HG03558 (cell line): Measurements from ENCODE around the gene TNS1.

ENCODE experiments used
- ATAC-seq: cut with Tn5 transposase; IDR thresholded peaks from one replicate; pipeline ENCODE4 v1.9.1; 2021; ENCODE audit warnings: moderate number of reproducible peaks; ENCODE audit not compliant: unreplicated experiment; ENCODE audit errors: extremely low read depth

The TNS1 gene

DNA sequence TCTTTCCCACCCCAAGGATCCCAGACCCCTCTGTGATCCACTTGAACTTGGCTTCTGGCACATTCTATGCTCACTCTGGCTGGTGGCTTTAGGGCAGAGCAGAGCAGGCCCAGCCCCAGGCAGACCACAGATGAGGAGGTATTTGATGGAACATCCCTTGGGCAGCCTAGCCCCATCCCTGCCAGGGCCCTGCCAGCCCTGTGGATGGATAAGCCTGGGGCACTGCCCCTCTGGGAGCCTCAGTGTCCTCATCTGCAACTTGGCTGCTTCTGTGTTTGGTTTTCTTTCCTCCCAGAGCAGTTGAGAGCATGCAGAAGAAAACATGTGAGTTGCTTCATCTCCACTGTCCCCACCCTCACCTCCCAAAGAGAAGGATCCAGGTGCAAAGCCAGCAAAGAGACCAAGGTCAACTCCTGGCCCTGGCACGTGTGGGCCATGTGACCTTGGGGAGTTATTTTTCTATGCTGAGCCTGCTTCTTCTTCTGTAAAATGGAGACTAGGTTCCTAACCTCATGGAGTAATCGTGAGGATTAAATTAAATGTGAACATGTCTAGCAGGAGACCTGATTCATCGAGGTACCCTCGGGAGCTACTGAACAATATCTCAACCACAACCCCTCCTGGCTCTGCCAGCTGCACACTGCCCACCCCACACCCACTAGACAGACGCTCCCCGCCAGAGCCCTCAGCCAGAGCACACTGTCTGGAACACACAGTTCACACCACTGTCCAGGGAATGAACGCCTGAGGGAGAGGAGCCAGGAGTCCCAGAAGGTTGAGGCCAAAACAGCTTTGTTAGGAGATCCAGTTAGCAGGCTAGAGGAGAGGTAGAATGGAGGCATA is 14.6 kb upstream of the TNS1 start:
- ATAC-seq = no peak

- no peak for ATAC-seq
These were observed 14.0 kb upstream of the TNS1 start for GRCh38 chr2:218016810-218017209.

- ATAC-seq = no peak
These were observed 13.1 kb upstream of the TNS1 start for GRCh38 chr2:218015586-218016521.

DNA sequence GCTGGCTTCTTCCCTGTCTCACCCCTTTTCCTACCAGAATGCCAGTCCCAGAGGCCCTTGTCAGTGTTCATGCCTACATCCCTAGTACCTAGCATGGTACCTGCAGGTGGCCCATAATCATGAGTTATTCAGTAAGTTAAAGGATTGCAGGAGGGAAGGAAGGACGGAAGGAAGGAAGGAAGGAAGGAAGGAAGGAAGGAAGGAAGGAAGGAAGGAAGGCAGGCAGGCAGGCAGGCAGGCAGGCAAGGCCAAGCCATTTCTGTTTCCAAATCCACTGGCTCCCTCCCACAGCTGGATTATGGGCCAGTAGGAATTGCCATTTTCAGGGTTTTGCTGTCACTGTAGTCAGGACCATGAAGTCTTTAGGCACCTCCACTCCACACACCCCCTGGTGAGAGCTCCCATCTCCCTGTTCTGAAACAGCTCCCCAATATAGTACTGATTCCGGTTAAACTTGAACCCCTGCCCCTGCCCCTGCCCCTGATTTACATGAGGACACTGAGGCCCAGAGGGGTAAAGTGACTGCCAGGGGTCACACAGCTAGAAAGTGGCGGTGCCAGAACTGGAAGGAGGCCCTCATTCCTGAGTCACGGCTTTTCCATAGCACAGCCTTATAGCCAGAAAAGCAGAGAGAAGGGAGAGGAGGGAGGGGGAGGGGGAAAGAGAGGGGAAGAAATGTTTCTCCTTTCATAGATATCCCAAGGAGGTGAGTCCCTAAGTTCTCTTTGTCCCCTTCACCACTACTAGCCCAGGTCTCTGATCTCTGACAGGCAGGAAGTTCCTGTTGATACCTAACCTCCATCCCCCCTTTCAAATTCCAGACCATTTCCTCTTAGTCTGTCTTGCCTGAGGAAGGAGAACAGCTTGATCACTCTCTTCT is 12.2 kb upstream of the TNS1 start:
- ATAC-seq = no peak

DNA sequence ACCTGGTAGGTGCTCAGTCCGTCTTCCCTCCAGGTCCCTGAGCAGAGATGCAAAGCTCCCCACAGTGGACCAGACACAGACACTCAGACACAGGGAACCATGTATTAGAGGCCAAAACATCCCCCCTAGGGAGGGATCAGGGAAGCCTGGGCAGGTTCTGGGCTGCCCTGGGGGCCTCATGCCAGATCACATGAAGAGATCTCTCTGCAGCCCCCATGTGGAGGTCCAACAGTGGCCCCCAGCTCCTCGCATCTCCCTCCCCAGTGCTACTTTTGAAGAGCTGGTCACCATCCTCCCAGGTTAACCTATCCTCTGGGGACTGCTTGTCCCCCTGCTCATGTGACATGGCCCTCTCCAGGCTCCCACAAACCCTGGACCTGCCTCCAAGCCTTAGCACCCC is 10.5 kb upstream of the TNS1 start:
- ATAC-seq = no peak

DNA sequence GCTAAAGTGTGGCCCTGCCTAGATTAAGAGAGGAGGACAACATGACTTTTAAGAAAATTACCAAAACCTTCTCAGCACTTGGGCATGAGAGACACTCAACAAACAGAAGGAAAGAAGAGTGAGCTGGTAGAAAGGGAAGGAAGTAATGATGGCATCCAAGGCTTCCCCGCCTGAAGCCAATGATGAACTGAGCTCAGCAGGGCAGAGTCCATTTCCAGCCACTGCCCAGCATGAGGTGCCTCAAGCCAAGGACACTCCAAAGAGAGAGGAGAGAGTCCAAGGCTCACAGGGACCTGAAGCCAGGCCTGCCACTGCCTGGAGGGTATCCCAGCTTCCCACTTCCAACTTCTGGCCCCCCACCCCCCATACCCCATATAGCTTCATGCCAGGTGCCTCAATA is 9.5 kb upstream of the TNS1 start:
- ATAC-seq = no peak

GRCh38 chr2:218011653-218012040 is 8.9 kb upstream of the TNS1 start:
- no peak for ATAC-seq

DNA sequence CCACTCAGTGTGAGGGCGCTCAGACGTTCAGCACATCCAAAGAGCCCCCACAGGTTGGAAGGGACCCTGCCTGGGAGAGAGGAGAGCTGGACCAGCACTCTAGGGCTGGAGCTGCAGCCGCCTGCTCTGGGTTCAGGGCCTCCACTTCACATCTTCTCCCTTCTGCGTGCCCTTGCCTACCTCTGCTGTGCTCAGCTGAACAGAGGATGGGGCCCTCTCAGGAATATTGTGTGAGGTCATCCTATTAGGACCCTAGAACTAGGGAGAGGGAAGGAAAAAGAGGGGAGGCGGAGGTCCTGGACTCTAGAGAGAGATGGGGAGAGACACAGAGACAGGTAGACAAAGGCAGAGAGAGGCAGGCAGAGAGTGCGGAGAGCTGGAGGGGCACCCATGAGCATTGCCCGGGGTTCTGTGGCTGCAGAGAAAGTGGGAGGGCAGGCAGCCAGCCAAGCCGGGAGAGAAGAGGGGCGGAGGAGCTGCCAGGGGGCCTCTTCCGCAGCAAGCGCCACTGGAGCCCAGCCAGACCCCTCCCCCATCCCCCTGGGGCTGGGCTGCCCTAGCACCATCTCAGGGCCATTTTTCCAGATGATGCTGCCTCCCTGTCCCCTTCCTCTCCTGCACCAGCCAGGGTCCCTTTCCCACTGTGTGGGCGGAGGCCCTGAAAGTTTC is 8.3 kb upstream of the TNS1 start:
- ATAC-seq = no peak

DNA sequence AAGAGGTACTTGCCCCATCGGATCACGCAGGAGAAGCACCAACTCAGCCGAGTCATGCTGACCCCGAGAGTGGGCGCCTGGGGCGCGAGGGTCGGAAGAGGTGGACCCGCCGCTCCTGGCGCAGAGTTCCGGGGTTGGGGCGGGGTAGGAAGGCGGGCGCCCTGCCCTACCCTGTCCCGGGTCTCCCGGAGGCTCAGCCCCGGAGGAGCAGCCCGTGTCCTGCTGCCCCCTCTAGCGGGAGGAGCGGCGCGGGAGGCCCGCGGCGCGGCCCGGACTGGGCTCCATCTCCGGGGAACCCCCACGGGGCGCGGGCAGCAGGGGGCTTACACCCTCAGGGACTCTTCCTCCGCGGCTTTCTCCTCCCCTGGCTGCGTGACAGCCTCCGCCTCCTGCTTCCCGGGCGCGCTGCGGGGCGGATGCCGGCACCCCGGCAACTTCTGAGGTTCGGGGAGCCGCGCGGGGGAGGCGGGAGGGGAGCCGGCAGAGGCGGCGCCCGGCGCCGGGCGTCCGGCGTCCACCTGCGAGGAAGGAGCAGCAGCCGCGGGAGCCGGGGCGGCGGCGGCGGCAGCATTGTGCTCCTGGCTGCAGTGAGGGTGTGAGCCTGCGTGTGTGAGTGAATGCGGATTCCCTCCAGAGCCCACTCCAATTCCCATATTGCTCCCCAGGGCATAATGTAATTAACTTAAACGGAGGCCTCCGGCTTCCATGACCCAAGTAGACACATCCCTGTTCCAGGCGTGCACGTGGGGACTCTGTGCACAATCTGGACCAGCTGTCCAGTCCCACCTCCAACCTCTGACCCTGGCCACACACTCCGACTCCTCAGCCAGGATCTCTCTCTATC is 7.6 kb upstream of the TNS1 start:
- ATAC-seq = no peak

GRCh38 chr2:218009765-218010139 is 7.0 kb upstream of the TNS1 start:
- ATAC-seq = no peak

DNA sequence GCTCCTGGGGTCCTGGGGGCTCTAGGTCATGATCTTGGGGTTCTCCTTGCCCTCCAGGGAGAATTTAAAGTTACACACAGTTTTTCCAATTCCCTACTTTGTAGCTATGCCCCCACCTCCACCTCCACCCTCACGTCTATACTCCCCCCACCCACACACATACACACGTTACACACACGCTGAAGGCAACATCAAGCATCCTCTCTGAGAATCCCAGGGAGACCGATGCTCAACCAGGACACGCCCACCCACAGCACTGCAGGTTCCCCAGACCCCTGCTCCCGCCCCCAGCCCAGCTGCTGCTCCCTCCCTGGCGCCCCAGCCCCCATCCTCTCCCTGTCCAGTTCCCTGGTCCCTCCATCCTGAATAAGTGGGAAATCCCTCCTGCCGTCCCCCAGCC is 6.4 kb upstream of the TNS1 start:
- no peak for ATAC-seq

- ATAC-seq = no peak
These were observed 5.6 kb upstream of the TNS1 start for GRCh38 chr2:218008060-218009040.

GRCh38 chr2:218006741-218007140 is 3.9 kb upstream of the TNS1 start:
- ATAC-seq = no peak

GRCh38 chr2:218005486-218005885 is 2.7 kb upstream of the TNS1 start:
- no peak for ATAC-seq

GRCh38 chr2:218005028-218005427 is 2.2 kb upstream of the TNS1 start:
- ATAC-seq = no peak

DNA sequence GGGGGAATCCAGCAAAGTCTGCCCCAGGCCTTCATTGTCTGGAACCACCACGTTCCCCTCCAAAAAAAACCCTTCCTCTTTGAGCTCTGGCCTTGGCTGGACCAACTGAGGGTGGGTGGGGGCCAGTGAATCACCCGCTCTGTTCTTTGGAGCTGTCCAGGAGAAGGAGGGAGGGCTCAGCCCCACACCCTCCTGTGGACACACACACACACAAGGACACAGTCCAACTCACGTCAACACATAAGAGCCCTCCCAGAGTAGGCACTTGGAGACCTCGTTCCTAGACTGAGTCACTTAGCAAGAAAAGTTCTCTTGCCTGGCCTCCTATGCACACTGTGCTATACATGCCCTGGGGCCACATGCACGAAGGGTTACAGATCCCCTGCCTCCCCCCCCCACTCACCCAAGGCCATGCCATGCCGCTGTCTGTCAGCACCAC is 1.2 kb upstream of the TNS1 start:
- ATAC-seq = no peak

- ATAC-seq = no peak
These were observed 618 bp upstream of the TNS1 start for GRCh38 chr2:218003281-218003944.
